Kidney glomerular epithelial cell (primary cell): ENCODE measurements around the gene MIGA2.
A peak's percentile ranks its signal among the peaks of the same experiment; 100 is the strongest.
"Not testable (repeated sequence)": the region's sequence is repeated elsewhere in the genome, so short reads cannot be mapped to it uniquely, and the experiment has no call there.

ENCODE experiments used
- DNase-seq: peaks from one replicate; lab custom pipeline; 2025; lab: John Stamatoyannopoulos, UW

The MIGA2 gene

DNA sequence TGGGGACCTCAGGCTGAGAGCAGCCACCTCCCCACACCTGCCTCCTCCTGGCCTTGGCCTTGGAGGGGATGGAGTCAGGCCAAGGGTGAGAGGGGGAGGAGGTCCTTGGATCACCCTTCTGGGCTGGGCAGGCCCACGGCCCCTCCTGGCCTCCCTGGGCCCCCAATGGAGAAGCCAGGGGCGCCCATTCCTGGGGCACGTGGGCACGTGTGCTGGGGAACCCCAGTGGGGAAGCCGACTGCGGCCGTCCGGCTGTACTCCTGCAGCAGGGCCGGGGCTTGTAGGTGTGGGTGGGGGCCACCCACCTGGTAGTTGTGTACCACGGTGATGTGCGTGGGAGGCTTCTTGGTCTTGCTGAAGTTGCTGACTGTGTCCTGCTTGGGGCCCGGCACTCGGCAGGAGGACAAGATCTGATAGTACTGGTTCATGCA lies 65.7 kb downstream of the MIGA2 start:
- no peak for DNase-seq

DNA sequence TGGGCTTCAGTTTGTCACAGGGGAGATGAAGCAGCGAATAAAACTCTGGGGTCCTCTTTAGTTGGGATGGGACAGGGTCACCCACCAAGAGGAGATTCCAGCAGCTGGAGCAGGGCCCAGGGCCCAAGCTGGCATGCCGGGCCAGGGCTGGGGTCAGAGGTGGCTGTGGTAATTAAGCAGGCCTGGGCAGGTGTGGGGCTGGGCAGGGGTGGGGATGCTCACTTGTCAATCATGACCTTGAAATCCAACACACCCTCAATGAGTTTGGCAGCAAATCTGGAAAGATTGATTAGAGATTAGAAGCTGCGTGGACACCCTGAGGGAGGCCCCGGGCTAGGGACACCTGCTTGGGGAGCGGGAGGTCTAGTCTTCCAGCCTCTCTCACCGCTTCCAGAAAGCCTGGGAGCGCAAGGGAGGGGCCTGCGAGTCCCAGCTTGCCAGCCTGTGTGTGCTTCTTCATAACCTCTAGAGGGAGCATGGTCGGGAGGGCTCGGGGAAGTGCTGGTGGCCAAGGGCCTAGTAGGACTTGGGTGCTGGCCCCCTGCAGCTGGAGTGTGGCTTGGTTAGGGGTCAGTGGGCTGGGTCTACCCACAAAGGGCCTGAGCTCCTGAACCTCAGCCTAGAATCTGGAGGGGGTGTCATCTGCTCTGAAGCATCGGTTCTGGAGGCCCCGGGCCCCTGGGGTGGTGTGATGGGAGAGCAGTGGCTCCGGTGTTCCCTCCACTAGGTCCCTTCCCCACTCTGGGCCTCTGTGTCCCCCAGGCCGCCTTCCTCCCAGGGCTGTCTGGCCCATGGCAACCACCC lies 66.6 kb downstream of the MIGA2 start:
- DNase-seq, result peak; percentile 9

DNA sequence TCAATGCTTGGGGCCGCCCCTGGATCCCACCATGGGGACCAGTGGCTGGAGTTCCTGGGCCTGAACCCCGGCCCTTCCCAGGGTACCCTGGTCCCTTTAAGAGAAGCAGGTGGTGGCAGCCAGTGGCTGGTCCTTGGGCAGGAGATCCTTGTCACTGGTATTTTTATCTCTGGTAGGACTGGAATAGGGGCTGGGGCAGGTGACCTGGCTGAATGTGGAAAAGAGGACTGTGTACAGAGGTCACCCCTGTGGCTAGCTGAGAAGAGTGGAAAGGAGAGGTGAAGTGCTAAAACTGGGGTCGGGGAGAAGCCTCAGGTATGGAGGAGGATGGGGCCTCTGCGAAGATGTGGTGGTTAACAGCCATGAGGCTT lies 67.2 kb downstream of the MIGA2 start:
- no peak for DNase-seq

DNA sequence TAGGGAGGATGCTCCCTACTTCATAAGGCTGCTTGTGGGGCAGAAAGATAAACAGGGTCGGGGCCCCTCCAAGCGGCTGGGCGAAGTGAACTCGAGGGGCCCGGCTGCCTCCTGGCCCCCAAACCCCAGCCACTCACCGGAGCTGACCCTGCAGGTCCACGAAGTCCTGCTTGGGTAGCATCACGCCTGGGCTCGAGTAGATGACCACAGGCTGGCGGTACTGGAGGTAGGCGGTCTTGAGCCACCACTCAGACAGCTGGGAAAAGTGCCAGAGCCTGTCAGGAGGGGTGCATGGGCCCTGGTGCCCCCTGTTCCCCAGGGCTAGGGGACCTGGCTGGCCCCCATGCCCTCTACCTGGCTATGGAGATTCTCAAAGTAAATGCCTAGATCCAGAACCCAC lies 67.6 kb downstream of the MIGA2 start:
- no peak for DNase-seq

DNA sequence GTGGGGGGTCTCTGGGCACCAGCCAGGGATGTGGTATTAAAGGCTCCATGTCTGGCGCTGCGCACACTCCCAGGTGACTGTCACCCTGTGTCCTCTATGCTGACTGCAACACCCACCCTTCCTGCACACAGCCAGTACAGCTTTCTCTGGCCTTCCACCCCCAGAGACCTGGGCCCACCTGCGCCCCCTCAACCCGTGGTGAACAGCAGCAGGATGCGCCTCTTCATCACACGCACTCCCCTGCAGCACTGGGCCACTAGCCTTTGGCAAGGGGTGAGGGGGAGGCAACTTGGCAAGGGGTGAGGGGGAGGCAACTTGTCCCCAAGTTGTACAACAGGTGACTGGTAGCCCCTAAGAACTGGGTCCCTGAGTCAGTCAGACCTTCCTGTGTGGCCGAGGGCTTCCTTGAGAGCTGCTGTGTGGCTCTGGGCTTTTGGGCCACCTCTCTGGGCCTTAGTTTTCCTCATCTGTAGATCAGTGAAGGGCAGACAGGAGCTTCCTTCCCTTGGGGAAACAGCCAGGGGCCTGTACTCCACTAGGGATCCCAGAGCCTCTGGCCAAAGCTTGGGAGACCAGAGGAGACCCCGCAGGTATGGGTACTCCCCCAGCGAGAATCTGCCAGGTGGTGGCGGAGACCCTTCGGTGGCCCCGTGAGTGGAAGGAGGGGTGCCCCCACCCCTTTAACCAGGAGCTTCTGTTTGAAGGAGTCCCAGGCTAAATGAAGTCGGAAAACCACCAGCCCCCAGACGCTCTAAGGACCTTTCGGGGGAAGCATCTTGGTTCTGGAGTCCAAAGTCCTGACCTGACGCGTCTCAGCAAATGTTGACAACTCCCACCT lies 69.7 kb downstream of the MIGA2 start:
- no peak for DNase-seq

DNA sequence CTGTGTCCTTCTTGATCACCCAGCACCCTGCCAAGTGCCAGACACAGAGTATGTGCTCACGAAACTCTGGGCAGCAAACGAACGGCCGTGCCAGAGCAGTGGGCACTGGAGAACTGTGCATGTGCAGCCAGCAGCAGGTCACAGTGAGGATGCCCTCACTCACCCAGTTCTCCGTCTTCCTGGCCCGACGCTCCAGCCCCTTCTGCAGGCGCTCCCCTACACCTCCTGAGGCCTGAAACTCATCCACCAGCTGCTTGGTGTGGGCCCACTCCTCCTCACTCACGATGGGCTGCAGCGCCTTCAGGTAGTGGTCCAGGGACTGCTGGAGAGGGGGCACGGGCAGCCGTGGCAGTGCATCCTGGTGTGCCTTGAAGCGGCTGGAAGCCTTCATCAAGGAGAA lies 71.2 kb downstream of the MIGA2 start:
- DNase-seq, result no peak

DNA sequence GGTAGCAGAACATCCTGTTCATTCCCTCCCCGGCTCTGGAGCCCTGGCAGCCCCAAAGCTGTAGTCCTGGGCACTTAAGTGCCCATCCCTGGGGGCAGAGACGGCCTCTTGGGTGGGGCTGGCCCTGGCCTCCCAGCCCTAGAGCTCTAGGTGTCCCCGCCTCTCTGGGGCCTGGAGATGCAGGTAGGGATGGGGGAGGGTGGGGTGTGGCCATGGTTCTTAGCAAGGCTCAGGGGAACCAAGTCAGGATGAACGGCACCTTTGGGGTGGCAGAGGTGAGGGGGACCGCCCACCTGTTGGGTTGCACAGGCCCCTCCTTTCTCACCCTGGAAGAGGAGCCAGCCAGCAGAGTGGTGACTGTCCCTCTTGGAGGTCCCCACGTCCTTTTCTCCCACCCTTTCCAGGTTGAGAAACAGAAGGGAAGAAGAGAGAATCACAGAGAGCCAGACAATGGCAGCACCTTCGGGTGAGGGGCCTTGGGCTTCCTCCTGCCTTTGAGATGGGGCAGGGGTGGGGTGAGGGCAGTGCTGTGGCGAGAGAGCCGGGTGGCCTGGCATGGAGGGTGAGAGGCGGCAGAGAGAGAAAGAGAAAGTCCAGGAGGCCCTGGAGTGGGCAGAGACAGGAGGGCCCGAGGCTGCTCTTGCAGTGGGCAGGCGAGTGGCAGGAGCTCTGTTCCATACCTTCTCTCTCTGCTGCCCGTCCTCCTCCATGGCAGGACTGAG lies 71.8 kb downstream of the MIGA2 start:
- no peak for DNase-seq

DNA sequence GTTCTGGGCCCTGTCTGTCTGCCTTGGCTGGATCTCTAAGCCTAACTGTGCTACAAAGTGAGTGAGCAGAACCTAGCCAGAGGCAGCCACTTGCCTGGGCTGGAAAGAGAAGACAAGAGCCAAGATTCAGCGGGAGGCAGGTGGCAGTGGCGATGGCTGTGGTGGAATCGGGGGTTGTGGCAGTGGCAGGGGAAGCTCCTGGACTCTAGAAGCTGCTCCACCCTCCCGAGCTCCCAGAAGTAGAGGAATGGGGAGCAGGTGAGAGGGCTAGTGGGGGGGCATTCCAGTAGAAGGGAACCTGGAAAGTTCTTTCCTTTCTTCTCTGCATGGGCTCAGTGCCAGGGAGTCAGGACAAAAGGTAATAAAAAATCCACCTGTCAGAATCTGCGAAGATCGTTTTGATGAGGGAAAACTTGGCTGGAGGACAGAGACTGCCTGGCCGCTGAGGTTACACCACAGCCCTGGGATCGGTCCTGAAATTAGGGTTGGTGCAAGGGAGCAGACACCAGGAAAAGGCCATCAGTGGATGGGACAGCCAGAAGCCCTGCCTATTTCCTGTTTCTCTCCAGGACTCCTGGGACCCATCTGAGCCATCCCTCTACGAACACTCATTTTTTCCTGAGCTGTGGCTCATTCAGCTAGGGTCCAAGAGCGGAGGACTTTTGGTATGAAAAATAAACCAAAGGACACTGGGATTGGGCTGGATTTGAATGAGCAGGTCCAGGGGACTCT lies 72.5 kb downstream of the MIGA2 start:
- no peak for DNase-seq

DNA sequence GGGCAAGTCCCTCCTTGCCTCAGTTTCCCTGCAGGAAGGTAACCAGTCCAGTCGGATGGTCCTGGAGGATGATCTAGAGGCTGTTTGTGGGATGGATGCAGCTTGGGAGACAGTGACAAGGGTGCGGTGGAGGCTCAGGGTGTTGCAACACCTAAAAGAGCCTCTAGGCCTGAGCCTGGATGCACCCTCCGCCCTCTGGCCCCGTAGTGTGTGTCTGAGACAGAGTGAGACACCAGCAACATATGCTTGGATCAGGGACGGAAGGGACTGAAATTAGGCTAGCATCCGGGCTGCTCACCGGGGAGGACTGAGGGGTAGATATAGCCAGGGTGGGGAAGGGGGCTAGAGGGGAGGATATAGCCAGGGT lies 73.1 kb downstream of the MIGA2 start:
- DNase-seq, result no peak

DNA sequence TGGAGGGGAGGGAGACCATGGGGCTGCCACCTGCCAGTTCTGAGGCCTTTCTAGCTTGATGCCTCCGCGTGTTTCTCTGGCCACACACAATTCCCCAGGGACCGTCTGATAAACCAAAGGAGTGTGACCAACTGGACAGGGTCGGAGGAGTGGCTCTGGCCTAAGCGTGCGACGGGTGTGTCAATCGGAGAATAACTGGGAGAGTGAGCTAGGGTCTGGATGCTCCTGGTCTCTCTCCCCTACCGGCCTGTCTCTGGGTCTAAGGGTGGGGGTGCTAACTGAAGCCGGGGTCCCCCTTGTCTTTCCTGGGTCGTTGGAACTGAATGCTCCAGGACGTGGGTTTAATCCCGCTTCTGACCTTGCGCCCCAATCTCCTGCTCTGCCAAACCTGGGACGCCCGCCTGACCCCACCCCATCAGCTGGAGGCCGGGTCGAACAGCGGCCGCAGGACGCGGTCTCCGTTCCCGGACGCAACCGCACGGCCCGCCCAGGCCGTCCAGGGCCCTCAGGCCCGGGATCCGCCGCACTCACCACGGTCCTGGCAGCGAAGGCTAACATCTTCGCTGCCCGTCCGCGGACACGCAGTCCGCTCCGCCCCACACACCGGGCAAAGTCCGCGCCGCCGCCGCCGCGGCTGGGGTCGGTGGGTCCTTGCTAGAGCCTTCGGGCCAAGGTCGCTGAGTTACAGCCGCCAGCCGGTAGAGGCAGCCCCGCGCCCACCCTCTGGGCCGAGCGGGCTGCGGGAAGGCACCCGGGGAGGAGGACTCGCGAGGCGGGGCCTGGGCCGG lies 73.7 kb downstream of the MIGA2 start:
- DNase-seq, result no peak

DNA sequence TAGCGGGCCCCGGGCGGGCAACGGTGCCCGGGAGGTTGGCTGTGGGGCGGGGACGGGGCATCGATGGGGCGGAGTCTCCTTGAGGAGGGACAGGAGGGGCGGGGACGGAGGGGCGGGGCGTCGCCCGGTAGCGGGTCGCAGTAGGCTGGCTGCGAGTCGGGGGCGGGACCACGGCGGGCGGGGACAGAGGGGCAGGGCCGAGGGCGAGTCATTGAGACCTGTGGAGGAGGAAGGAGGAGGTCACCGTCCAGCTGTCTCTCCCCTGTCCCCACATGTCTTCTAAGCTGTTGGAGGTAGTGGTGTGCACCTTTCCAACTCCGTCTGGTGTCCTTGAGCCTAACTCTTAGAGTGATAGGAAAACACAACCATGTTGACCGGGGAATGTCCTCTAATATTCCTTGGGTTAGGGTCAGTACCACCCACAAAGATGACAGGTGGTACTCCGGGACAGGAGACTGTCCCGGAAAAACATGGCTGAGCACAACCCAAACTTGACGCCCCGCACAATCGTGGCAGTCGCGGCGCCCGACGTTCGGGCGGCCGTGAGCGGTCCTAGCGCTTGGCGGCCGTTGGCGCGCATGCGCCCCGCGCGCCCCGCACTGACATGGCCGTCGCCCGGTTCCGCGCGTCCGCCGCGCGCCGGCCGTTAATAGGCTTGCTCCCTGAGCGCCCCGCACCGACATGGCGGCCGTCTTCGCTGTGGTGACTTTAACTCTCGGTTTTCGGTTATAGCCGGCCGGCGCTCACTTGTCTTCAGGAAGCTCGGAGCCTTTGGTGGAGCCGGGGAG lies 74.5 kb downstream of the MIGA2 start, which contains the start of the genes CRAT and PTPA:
Gene CRAT, minus strand, starts transcription at position 54 of the 788 bp plus-strand sequence. CDS start 284 bp downstream, outside the sequence.
Gene PTPA, plus strand, starts transcription at position 676 of the 788 bp plus-strand sequence. CDS start 186 bp downstream, outside the sequence.
- peak; percentile 81 for DNase-seq

DNA sequence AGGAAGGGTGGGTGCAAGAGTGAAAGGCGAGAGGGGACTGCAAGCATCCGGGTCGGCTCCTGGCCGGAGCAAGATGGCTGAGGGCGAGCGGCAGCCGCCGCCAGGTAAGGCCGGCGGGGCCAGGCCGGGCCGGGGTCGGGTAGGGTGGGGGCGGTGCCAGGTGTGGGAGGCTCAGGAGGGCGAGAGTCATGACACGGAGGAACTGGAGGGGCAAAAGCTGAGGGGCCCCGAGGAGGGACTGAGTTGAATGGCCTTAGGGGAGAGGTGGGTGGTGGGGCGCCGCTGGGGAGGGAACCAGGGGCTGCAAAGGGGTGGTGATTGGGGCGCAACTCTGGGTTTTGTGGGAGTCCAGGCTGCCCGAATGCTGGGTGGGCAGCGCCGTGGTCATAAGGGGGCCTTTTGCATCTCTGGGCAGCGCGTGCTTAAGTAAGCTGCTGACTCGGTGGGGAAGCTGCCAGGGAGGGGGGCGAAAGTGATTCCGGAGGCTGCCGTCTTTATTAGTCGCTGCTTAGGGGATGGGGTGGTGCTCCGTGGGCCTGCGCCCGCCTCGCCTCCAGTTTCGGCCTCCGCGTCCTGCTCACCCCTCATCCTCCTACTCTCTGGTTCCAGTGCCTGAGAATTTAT lies 75.2 kb downstream of the MIGA2 start:
- DNase-seq, result peak; percentile 6

DNA sequence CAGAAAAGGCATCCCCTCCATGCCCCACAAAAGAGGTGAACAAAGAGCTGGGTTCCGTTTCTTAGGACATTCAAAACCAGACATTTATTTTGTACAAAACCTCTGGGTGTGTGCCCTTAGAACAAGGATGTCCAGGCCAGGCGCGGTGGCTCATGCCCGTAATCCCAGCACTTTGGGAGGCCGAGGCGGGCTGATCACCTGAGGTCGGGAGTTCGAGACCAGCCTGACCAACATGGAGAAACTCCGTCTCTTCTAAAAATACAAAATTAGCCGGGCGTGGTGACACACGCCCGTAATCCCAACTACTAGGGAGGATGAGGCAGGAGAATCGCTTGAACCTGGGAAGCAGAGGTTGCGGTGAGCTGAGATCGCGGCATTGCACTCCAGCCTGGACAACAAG lies 76.1 kb downstream of the MIGA2 start:
- DNase-seq, result not testable (repeated sequence)

DNA sequence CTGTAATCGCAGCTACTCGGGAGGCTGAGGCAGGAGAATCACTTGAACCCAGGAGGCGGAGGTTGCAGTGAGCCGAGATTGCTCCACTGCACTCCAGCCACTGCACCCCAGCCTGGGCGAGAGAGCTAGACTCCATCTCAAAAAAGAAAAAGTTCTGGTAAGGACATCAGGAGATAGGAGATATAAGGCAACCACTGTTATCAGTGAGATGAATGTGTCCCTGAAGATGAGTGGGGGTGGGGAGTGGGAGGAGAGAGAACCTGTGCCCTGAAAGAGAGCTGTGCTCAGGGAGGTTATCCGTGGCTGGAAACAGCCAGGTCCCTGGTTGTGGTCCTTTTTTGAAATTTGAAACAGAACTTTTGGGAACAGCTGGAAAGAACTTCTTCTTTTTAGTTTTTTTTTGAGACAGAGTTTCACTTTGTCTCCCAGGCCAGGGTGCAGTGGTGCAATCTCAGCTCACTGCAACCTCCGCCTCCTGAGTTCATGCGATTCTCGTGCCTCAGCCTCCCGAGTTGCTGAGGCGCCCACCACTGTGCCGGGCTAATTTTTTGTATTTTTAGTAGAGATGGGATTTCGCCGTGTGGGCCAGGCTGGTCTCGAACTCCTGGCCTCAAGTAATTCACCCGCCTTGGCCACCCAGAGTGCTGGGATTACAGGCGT lies 77.3 kb downstream of the MIGA2 start:
- DNase-seq, result no peak

DNA sequence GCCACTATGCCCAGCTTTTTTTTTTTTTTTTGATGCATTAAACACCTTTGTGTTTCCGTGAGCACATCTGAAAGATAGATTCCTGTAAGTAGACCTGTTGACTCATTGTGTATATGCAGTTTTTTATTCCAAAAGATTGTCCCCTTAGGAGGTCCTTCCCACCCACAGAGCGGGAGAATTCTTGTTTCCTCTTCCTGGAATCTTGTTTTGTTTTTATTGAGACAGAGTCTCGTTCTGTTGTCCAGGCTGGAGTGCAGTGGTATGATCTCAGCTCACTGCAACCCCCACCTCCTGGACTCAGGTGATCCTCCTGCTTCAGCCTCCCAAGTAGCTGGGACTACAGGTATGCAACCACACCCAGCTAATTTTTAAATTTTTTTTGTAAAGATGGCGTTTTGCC lies 82.4 kb downstream of the MIGA2 start:
- DNase-seq, result no peak

DNA sequence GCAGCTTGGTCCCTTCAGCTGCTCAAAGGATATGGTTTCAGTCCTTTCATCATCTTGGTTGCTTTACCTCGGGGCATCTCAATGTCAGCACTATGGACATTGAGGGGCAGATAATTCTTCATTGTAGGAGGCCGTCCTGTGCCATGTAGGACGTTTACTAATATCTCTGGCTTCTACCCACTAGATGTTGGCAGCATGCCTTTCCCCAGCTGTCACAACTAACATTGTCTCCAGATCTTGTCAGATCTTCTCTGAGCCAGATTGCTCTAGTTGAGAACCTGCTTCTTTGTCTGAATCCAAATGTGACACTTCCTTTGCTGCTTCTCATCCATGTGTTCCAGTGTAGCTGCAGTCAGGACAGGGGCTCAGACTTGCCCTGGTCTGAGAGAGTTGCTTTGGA lies 85.1 kb downstream of the MIGA2 start:
- DNase-seq, result no peak
